Activated CD8-positive, alpha-beta T cell treated with anti-CD3 and anti-CD28 coated beads, Interleukin-2, amount 10 ng/mL, durations not matched to agents 7 days and 5 days (primary cell): Measurements from ENCODE around the gene SHQ1. TPM values are rescaled to one million over a fixed set of nuclear protein-coding genes. Genes with fewer than 3 reads are reported as not detected.
"Not testable (repeated sequence)": the region's sequence is repeated elsewhere in the genome, so short reads cannot be mapped to it uniquely, and the experiment has no call there.

ENCODE experiments used
- ATAC-seq: fragments of 150-1000 bp; cut with Tn5 transposase; one replicate; pipeline ENCODE4 v1.10.0; 2021; ENCODE audit warnings: moderate library complexity
- CTCF ChIA-PET: fragments of 350-600 bp; sonication (Branson Sonifier 250); formaldehyde crosslinking; loops from one replicate; lab custom pipeline; 2021; ENCODE audit warnings: antibody characterized with exemption; lab: Charles Lee
- POLR2A ChIA-PET: fragments of 350-600 bp; sonication (Branson Sonifier 250); formaldehyde crosslinking; loops from one replicate; lab custom pipeline; 2021; ENCODE audit warnings: antibody characterized with exemption; lab: Charles Lee
- DNase-seq: peaks from one replicate; pipeline ENCODE4 v3.0.0-alpha.2; 2020
- H3K27ac Mint-ChIP-seq: one replicate; pipeline ENCODE4 v1.8.0; 2021; ENCODE audit warnings: mild to moderate bottlenecking, mixed read lengths
- H3K27me3 Mint-ChIP-seq: one replicate; pipeline ENCODE4 v1.8.0; 2021; ENCODE audit warnings: low read depth, mixed read lengths
- H3K36me3 Mint-ChIP-seq: one replicate; pipeline ENCODE4 v1.8.0; 2021; ENCODE audit warnings: low read depth, mixed read lengths
- H3K4me1 Mint-ChIP-seq: one replicate; pipeline ENCODE4 v1.8.0; 2021; ENCODE audit warnings: low read depth, mixed read lengths
- H3K4me3 Mint-ChIP-seq: one replicate; pipeline ENCODE4 v1.8.0; 2021; ENCODE audit warnings: mild to moderate bottlenecking, mixed read lengths
- H3K9me3 Mint-ChIP-seq: one replicate; pipeline ENCODE4 v1.8.0; 2022; ENCODE audit warnings: mixed read lengths; ENCODE audit not compliant: insufficient read depth
- total RNA-seq, 2 experiments: library from RNA; stranded (reverse); gene quantifications; one replicate each; pipeline ENCODE4 v1.2.3, GENCODE V29; 2021

Gene SHQ1
- total RNA-seq, 2 experiments from 2014 or later: 27.2 to 28.0 TPM

GRCh38 chr3:72724070-72724469 is 124.2 kb downstream of the SHQ1 start:
- Mint-ChIP-seq H3K36me3 (no peaks in the 10 kb centered on the region), H3K4me1 (peaks cover 2% of the 10 kb centered on the region), H3K9me3 (no peaks in the 10 kb centered on the region), H3K27ac (no peak overlapping the region), H3K4me3 (no peak overlapping the region), H3K27me3 (no peaks in the 10 kb centered on the region)
- ChIA-PET POLR2A (no interaction called here), CTCF (interaction anchor here (0.6 to 2.2 kb wide), 2 partner anchors 98 to 197 kb away, joined by 3 to 10 read pairs; no protein-coding TSS in a partner anchor)
- DNase-seq: no peak
- ATAC-seq: no peak

GRCh38 chr3:72722930-72723726 is 125.1 kb downstream of the SHQ1 start:
- Mint-ChIP-seq H3K27me3 (no peaks in the 10 kb centered on the region), H3K4me1 (peaks cover 2% of the 10 kb centered on the region), H3K36me3 (no peaks in the 10 kb centered on the region), H3K9me3 (no peaks in the 10 kb centered on the region), H3K4me3 (no peak overlapping the region), H3K27ac (no peak overlapping the region)
- POLR2A ChIA-PET: interaction anchor here (0.6 kb wide), 1 partner anchor 1102 kb away, joined by 3 read pairs; no protein-coding TSS in a partner anchor
- ATAC-seq (no peak), DNase-seq (no peak)
- CTCF ChIA-PET: interaction anchor here (1.0 to 2.2 kb wide), 2 partner anchors 29 to 99 kb away, joined by 3 to 10 read pairs; no protein-coding TSS in a partner anchor

DNA sequence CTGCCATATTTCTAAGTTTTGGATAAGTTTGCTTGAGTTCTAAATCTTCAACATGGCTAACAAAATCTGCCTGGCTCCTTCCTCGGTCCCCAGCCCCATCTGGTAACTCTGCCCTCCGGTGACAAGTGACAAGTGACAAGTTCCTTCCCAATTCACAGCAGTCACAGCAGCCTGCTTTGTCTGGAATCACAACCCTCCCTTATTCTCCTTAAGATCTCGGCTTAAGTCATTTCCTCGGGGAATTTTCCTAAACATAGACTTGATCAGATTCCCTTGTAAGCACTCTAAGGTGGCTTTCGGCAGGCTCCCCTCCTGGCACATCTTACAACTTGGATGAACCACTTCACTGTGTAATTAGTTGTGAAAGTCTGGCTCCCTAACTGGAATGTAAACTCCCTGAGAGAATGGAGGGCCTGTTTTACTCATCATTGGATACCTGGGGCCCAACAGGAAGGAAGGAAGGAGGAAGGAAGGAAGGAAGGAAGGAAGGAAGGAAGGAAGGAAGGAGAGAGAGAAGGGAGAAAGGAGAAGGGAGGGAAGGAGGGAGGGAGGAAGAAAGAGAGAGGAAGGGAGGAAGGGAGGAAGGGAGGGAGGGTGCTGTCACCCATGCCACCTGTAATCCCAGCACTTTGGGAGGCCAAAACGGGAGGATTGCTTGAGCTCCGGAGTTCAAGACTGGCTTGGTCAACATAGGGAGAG is 126.4 kb downstream of the SHQ1 start:
- DNase-seq: no peak
- Mint-ChIP-seq H3K36me3 (no peaks in the 10 kb centered on the region), H3K27me3 (no peaks in the 10 kb centered on the region), H3K27ac (no peak overlapping the region), H3K4me3 (no peak overlapping the region), H3K4me1 (peaks cover 2% of the 10 kb centered on the region), H3K9me3 (no peaks in the 10 kb centered on the region)
- ChIA-PET CTCF (no interaction called here), POLR2A (no interaction called here)
- no peak for ATAC-seq

- H3K4me3 Mint-ChIP-seq: no peak overlapping the region
These were observed 127.7 kb downstream of the SHQ1 start for GRCh38 chr3:72720566-72720965.

GRCh38 chr3:72719137-72719536 is 129.1 kb downstream of the SHQ1 start:
- Mint-ChIP-seq H3K4me1 (peaks cover 2% of the 10 kb centered on the region), H3K4me3 (no peak overlapping the region), H3K27ac (no peak overlapping the region)

More at GRCh38 chr3:72720566-72720965, 127.7 kb downstream of the SHQ1 start:
- H3K9me3 Mint-ChIP-seq: no peaks in the 10 kb centered on the region
- POLR2A ChIA-PET: no interaction called here
- CTCF ChIA-PET: no interaction called here
- H3K27ac Mint-ChIP-seq: no peak overlapping the region
- H3K4me1 Mint-ChIP-seq: peaks cover 2% of the 10 kb centered on the region
- no peaks in the 10 kb centered on the region for H3K36me3 Mint-ChIP-seq
- H3K27me3 Mint-ChIP-seq: no peaks in the 10 kb centered on the region
- DNase-seq (no peak), ATAC-seq (no peak)

DNA sequence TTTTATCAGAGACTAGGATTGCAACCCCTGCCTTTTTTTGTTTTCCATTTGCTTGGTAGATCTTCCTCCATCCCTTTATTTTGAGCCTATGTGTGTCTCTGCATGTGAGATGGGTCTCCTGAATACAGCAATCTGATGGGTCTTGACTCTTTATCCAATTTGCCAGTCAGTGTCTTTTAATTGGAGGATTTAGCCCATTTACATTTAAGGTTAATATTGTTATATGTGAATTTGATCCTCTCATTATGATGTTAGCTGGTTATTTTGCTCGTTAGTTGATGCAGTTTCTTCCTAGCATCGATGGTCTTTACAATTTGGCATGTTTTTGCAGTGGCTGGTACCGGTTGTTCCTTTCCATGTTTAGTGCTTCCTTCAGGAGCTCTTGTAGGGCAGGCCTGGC is 134.1 kb downstream of the SHQ1 start:
- ATAC-seq, POLR2A ChIA-PET, H3K9me3 Mint-ChIP-seq, H3K4me1 Mint-ChIP-seq, CTCF ChIA-PET, H3K27ac Mint-ChIP-seq, DNase-seq, H3K27me3 Mint-ChIP-seq, H3K4me3 Mint-ChIP-seq, H3K36me3 Mint-ChIP-seq: not testable (repeated sequence)

More at GRCh38 chr3:72719137-72719536, 129.1 kb downstream of the SHQ1 start:
- ATAC-seq: no peak
- CTCF ChIA-PET: no interaction called here
- Mint-ChIP-seq H3K36me3 (no peaks in the 10 kb centered on the region), H3K9me3 (no peaks in the 10 kb centered on the region), H3K27me3 (no peaks in the 10 kb centered on the region)
- POLR2A ChIA-PET: interaction anchor here (0.6 kb wide), 1 partner anchor 23 kb away, joined by 5 read pairs; no protein-coding TSS in a partner anchor
- DNase-seq: no peak

- H3K9me3 Mint-ChIP-seq, CTCF ChIA-PET, H3K27me3 Mint-ChIP-seq, ATAC-seq, H3K36me3 Mint-ChIP-seq, H3K27ac Mint-ChIP-seq, H3K4me3 Mint-ChIP-seq, POLR2A ChIA-PET, DNase-seq, H3K4me1 Mint-ChIP-seq: not testable (repeated sequence)
These were observed 137.8 kb downstream of the SHQ1 start for GRCh38 chr3:72710471-72710870.

GRCh38 chr3:72708441-72708840 is 139.8 kb downstream of the SHQ1 start:
- CTCF ChIA-PET: no interaction called here
- no peak overlapping the region for H3K4me3 Mint-ChIP-seq
- no peaks in the 10 kb centered on the region for H3K36me3 Mint-ChIP-seq
- POLR2A ChIA-PET: no interaction called here
- ATAC-seq: no peak
- H3K27me3 Mint-ChIP-seq: no peaks in the 10 kb centered on the region
- H3K9me3 Mint-ChIP-seq: no peaks in the 10 kb centered on the region
- no peaks in the 10 kb centered on the region for H3K4me1 Mint-ChIP-seq
- no peak for DNase-seq
- H3K27ac Mint-ChIP-seq: no peak overlapping the region

DNA sequence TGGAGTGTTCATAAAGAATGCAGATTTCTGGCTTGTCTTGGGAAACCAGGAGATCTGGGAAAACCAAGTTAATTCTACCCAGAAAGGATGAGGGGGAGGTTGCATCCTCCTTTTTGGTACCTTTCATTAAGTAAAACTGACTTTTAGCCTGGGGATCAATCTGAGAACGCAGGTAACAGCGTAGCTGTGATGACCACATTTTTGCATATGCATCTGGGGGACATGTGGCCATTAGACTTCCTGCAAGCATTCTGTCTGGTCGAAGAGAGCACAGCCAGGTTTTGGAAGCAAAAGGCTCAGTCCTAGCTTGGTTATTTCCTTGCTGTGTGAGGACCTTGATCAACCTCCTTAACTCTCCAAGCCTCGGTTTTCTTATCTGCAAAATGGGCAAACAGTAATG is 145.2 kb downstream of the SHQ1 start:
- no peak for ATAC-seq
- ChIA-PET POLR2A (no interaction called here), CTCF (no interaction called here)
- Mint-ChIP-seq H3K9me3 (no peaks in the 10 kb centered on the region), H3K27ac (no peak overlapping the region), H3K4me1 (no peaks in the 10 kb centered on the region), H3K27me3 (peaks cover under 1% of the 10 kb centered on the region), H3K36me3 (no peaks in the 10 kb centered on the region), H3K4me3 (no peak overlapping the region)
- DNase-seq: no peak

GRCh38 chr3:72702390-72702789 is 145.9 kb downstream of the SHQ1 start:
- Mint-ChIP-seq H3K36me3 (no peaks in the 10 kb centered on the region), H3K27me3 (peaks cover 2% of the 10 kb centered on the region), H3K4me1 (no peaks in the 10 kb centered on the region), H3K9me3 (no peaks in the 10 kb centered on the region), H3K4me3 (no peak overlapping the region), H3K27ac (no peak overlapping the region)
- ChIA-PET POLR2A (no interaction called here), CTCF (no interaction called here)
- DNase-seq (no peak), ATAC-seq (no peak)

- Mint-ChIP-seq H3K27ac (no peak overlapping the region), H3K4me1 (no peaks in the 10 kb centered on the region), H3K9me3 (no peaks in the 10 kb centered on the region), H3K27me3 (peaks cover 2% of the 10 kb centered on the region), H3K36me3 (no peaks in the 10 kb centered on the region), H3K4me3 (no peak overlapping the region)
- ChIA-PET POLR2A (no interaction called here), CTCF (no interaction called here)
- ATAC-seq (no peak), DNase-seq (no peak)
These were observed 148.1 kb downstream of the SHQ1 start for GRCh38 chr3:72700106-72700505.

DNA sequence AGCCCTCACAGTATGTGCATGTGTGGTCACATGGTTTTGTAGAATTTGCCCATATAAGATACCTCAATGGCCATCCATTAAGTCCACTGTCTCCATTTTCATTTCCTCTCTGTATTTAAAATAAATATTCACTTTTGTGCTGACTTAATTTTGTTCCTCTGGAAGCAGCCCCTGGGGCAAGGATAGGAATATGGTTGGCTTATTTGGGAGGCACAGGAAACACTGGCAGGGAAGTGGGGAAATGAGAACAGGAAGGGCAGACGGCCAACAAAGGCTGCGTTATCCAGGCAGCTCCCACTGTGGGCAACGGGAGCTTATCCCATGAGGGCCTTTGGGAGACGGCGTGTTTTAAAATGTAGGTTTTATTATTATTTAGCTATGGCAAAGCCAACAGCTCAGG is 148.6 kb downstream of the SHQ1 start:
- H3K27ac Mint-ChIP-seq: no peak overlapping the region
- H3K4me3 Mint-ChIP-seq: no peak overlapping the region
- H3K36me3 Mint-ChIP-seq: no peaks in the 10 kb centered on the region
- no peak for ATAC-seq
- H3K9me3 Mint-ChIP-seq: no peaks in the 10 kb centered on the region
- ChIA-PET POLR2A (no interaction called here), CTCF (no interaction called here)
- no peaks in the 10 kb centered on the region for H3K4me1 Mint-ChIP-seq
- peaks cover 2% of the 10 kb centered on the region for H3K27me3 Mint-ChIP-seq
- DNase-seq: no peak
